Endothelial cell of coronary artery (primary cell): ENCODE measurements around the gene ARIH2. TPM values are rescaled to one million over a fixed set of nuclear protein-coding genes. Genes with fewer than 3 reads are reported as not detected.

Experiments
- total RNA-seq: library from RNA; depleted of rRNA; stranded (reverse); fragments of >200 nt; gene quantifications from 2 replicates; pipeline ENCODE4 v1.2.3, GENCODE V29; 2014

The ARIH2 gene
- total RNA-seq: 54.9 and 71.1 TPM in 2 replicates

GRCh38 chr3:48918388-48919214 is at the start of gene ARIH2:
Gene ARIH2, plus strand, starts transcription at chr3:48918842. Its CDS starts 8,717 bp downstream, at chr3:48927559.

GRCh38 chr3:48898383-48899234 is 20.0 kb upstream of the ARIH2 start, which contains the start of gene SLC25A20:
Gene SLC25A20, minus strand, starts transcription at chr3:48898882. Its CDS starts 88 bp downstream, at chr3:48898794.

GRCh38 chr3:48989796-48990635 is 71.4 kb downstream of the ARIH2 start, which contains the start of gene P4HTM:
Gene P4HTM, plus strand, starts transcription at chr3:48990241. Its CDS starts 16 bp downstream, at chr3:48990257.

DNA sequence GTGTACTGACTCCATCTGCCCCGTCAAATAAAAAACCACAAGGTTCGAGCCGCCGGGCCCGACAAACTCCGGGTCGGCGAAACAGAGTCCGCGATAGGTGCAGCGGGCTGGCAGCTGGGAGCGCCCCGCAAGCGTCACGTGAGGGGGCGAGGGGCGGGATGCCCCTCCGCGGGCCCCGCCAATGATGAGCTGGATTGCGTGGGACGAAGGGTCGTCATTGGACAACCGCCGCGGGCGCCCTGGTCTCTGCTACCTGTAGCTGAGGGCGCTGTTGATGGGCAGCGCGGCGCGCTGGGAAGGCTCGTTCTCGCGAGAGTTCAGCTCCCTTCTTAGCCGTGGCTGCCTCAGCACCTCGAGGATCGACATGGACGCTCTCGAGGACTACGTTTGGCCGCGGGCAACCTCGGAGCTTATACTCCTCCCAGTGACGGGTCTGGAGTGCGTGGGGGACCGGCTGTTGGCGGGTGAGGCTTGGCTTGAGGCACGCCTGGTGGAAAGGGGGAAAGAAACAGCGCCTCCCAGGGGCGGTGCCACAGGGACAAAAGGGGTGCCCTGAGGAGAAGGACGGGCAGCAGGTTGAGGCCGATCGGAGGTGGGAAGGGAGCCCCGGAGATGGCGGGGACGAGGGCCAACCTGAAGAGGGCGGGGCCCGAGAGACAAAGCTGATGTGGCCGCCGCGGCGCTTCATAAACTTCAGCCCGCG is 88.6 kb downstream of the ARIH2 start, which contains the start of gene WDR6:
TSS of gene WDR6 (plus strand) at position 324 of the 703 bp plus-strand sequence. CDS start at position 365, 41 bp downstream.

GRCh38 chr3:49017971-49018706 is 99.5 kb downstream of the ARIH2 start, which contains the start of gene DALRD3:
Gene DALRD3, minus strand, starts transcription at chr3:49018580. Its CDS starts 16 bp downstream, at chr3:49018564.

GRCh38 chr3:49021813-49022687 is 103.4 kb downstream of the ARIH2 start, which contains the start of gene NDUFAF3:
Gene NDUFAF3, plus strand, starts transcription at chr3:49022121. Its CDS starts 24 bp downstream, at chr3:49022145.

GRCh38 chr3:49028673-49029562 is 110.3 kb downstream of the ARIH2 start, which contains the start of gene IMPDH2:
Gene IMPDH2, minus strand, starts transcription at chr3:49029398. Its CDS starts 48 bp downstream, at chr3:49029350.

Other genes starting within 250 kb of the ARIH2 start
- 4.7 and 6.9 TPM in 2 replicates for gene NCKIPSD, start 232.9 kb upstream of the ARIH2 start, total RNA-seq
- 55.1 and 57.7 TPM in 2 replicates for gene IP6K2, start 201.6 kb upstream of the ARIH2 start, total RNA-seq
- gene PRKAR2A, start 71.0 kb upstream of the ARIH2 start, total RNA-seq: 34.9 and 40.2 TPM in 2 replicates
- gene SLC25A20, start 20.0 kb upstream of the ARIH2 start, total RNA-seq: 26.2 and 30.3 TPM in 2 replicates
- 14.7 and 31.5 TPM in 2 replicates for gene P4HTM, start 71.4 kb downstream of the ARIH2 start, total RNA-seq
- 69.4 and 98.7 TPM in 2 replicates for gene WDR6, start 88.5 kb downstream of the ARIH2 start, total RNA-seq
- gene DALRD3, start 99.7 kb downstream of the ARIH2 start, total RNA-seq: 33.7 and 46.4 TPM in 2 replicates
- gene NDUFAF3, start 103.3 kb downstream of the ARIH2 start, total RNA-seq: 46.8 and 56.0 TPM in 2 replicates
- 341 and 373 TPM in 2 replicates for gene IMPDH2, start 110.6 kb downstream of the ARIH2 start, total RNA-seq
- gene QRICH1, start 175.2 kb downstream of the ARIH2 start, total RNA-seq: 48.5 and 61.9 TPM in 2 replicates
- 272 and 308 TPM in 2 replicates for gene QARS1, start 185.9 kb downstream of the ARIH2 start, total RNA-seq
- 34.4 and 43.7 TPM in 2 replicates for gene USP19, start 202.0 kb downstream of the ARIH2 start, total RNA-seq
- 330 and 659 TPM in 2 replicates for gene LAMB2, start 214.2 kb downstream of the ARIH2 start, total RNA-seq
- 15.2 and 18.6 TPM in 2 replicates for gene CCDC71, start 247.5 kb downstream of the ARIH2 start, total RNA-seq